Naive thymus-derived CD4-positive, alpha-beta T cell (primary cell): Measurements from ENCODE around the gene DOCK10. TPM values are rescaled to one million over a fixed set of nuclear protein-coding genes. Genes with fewer than 3 reads are reported as not detected.
A peak's percentile ranks its signal among the peaks of the same experiment; 100 is the strongest.

Experiments used
- ATAC-seq: fragments of 150-1000 bp; cut with Tn5 transposase; 2 replicates; pipeline ENCODE4 v1.10.0; 2021; ENCODE audit warnings: mild to moderate bottlenecking, moderate library complexity
- CTCF ChIA-PET: fragments of 350-600 bp; sonication (Branson Sonifier 250); formaldehyde crosslinking; loops from one replicate; lab custom pipeline; 2021; ENCODE audit warnings: antibody characterized with exemption; lab: Charles Lee
- POLR2A ChIA-PET: fragments of 350-600 bp; sonication (Branson Sonifier 250); formaldehyde crosslinking; loops from one replicate; lab custom pipeline; 2021; ENCODE audit warnings: antibody characterized with exemption, inconsistent platforms; lab: Charles Lee
- DNase-seq, 9 donors: peaks; one replicate each; pipeline versions ENCODE4 v3.0.0 to v3.0.0-alpha.2; 2020 to 2022; ENCODE audit warnings: mixed read lengths in 1 of 9
- H3K27ac ChIP-seq: one replicate; pipeline ENCODE4 v1.7.0; 2013; ENCODE audit warnings: mild to moderate bottlenecking, low read depth, low read length, moderate library complexity
- H3K27me3 ChIP-seq, 2 donors: one replicate each; pipeline ENCODE4 v1.7.0; 2013; ENCODE audit warnings: low read length in 2 of 2, mild to moderate bottlenecking in 2 of 2, moderate library complexity in 2 of 2; ENCODE audit not compliant: control insufficient read depth in 2 of 2, insufficient read depth in 2 of 2
- H3K36me3 ChIP-seq, 3 experiments: 1 replicate in 2 of 3; 2 replicates in 1 of 3; pipeline ENCODE4 v1.7.0; 2013; ENCODE audit warnings: low read length in 3 of 3, mild to moderate bottlenecking in 3 of 3, moderate library complexity in 1 of 3; ENCODE audit not compliant: insufficient read depth in 3 of 3, control insufficient read depth in 2 of 3
- H3K4me1 ChIP-seq, 2 donors: one replicate each; pipeline ENCODE4 v1.7.0; 2013; ENCODE audit warnings: low read length in 2 of 2, mild to moderate bottlenecking in 2 of 2, moderate library complexity in 1 of 2; ENCODE audit not compliant: control insufficient read depth in 2 of 2, insufficient read depth in 2 of 2
- H3K4me3 ChIP-seq: 2 replicates; pipeline ENCODE4 v1.7.0; 2013; ENCODE audit warnings: mild to moderate bottlenecking, low read length
- H3K9me3 ChIP-seq, 3 experiments: 1 replicate in 2 of 3; 2 replicates in 1 of 3; pipeline ENCODE4 v1.7.0; 2013; ENCODE audit warnings: low read length in 3 of 3; ENCODE audit not compliant: control insufficient read depth in 2 of 3
- H3K27ac Mint-ChIP-seq, 9 donors: one replicate each; pipeline ENCODE4 v1.8.0; 2020 to 2022; ENCODE audit warnings: mixed read lengths in 9 of 9, mild to moderate bottlenecking in 8 of 9, moderate library complexity in 5 of 9, inconsistent platforms in 2 of 9
- H3K27me3 Mint-ChIP-seq, 5 donors: one replicate each; pipeline ENCODE4 v1.8.0; 2021 to 2022; ENCODE audit warnings: mixed read lengths in 5 of 5, mild to moderate bottlenecking in 1 of 5
- H3K36me3 Mint-ChIP-seq, 5 donors: one replicate each; pipeline ENCODE4 v1.8.0; 2020 to 2022; ENCODE audit warnings: mixed read lengths in 5 of 5, mild to moderate bottlenecking in 3 of 5, inconsistent platforms in 1 of 5
- H3K4me1 Mint-ChIP-seq, 7 donors: one replicate each; pipeline ENCODE4 v1.8.0; 2020 to 2022; ENCODE audit warnings: mixed read lengths in 7 of 7, mild to moderate bottlenecking in 3 of 7, inconsistent platforms in 1 of 7
- H3K4me3 Mint-ChIP-seq, 10 donors: one replicate each; pipeline ENCODE4 v1.8.0; 2020 to 2022; ENCODE audit warnings: mild to moderate bottlenecking in 10 of 10, mixed read lengths in 10 of 10, moderate library complexity in 6 of 10, inconsistent platforms in 2 of 10
- H3K9me3 Mint-ChIP-seq, 11 donors: one replicate each; pipeline ENCODE4 v1.8.0; 2020 to 2022; ENCODE audit warnings: mixed read lengths in 11 of 11, mild to moderate bottlenecking in 4 of 11, inconsistent platforms in 1 of 11, moderate library complexity in 1 of 11
- intact Hi-C, 2 donors: fragments of 100-400 bp; cut with micrococcal nuclease; formaldehyde crosslinking; loops; one replicate each; pipeline ENCODE4 v1.15.1; 2023
- polyA plus RNA-seq, 2 donors: library from polyadenylated mRNA; unstranded; fragments of 300-500 nt; fragmentation: Illumina TruSeq; gene quantifications; one replicate each; pipeline ENCODE4 v1.2.3, GENCODE V29; 2021
- total RNA-seq, 6 experiments: library from RNA in 5 of 6; stranded (reverse) in 5 of 6; gene quantifications; 1 replicate in 5 of 6; 2 replicates in 1 of 6; pipeline ENCODE4 v1.2.3 and lab custom pipeline; 2021 to 2026

DOCK10 gene
- total and polyA plus RNA-seq, 7 experiments from 2014 or later, result 64.2 to 275 (median 211) TPM

DNA sequence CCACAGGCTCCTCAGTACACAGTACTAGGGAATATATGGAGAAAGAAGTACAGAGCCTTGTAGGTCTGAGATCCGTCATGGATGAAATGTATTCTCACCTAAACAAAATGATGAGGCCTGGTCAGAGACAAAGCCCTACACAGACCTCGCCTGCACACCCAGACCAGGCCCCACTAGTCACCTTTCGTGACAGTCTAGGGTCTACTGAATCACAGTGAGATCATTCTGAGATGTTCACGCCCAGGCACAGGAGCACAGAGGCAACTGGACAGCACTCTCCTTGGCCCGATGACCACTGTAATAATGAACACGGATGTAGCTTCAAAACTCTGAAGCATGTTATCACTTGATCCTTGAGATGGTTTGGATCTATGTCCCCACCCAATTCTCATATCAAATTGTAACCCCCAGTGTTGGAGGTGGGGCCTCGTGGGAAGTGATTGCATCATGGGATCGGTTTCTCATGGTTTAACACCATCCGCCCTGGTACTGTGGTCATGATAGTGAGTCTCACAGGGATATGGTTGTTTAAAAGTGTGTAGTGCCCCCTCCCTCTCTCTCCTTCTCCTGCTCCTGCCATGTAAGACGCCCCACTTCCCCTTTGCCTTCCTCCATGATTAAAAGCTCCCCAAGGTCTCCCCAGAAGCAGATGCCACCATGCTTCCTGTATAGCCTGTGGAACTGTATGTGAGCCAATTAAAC lies 15.1 kb downstream of the DOCK10 start:
- Histone ChIP-seq H3K9me3 (no peaks in the 10 kb centered on the region), H3K27ac (peak overlapping the region; percentile 17), H3K4me3 (no peak overlapping the region), H3K27me3 (no peaks in the 10 kb centered on the region), H3K4me1 (peaks cover 31 to 56% of the 10 kb centered on the region in 2 donors), H3K36me3 (no peaks in the 10 kb centered on the region)
- CTCF ChIA-PET, result interaction anchor here (0.9 to 2.0 kb wide), 2 partner anchors 21 to 25 kb away, joined by 3 to 9 read pairs; no protein-coding TSS in a partner anchor
- no peak for DNase-seq
- peak; percentile 25 for ATAC-seq
- peak overlapping the region; percentile 18 to 89 (median 73) for H3K27ac Mint-ChIP-seq
- POLR2A ChIA-PET, result interaction anchor here (0.6 to 1.9 kb wide), 3 partner anchors 13 to 139 kb away, joined by 3 to 10 read pairs (median 4); partner anchors contain the start of gene DOCK10
- H3K27me3 Mint-ChIP-seq, result no peaks in the 10 kb centered on the region
- H3K9me3 Mint-ChIP-seq, result peaks cover 0 to 2% (median 0%) of the 10 kb centered on the region in 11 donors
- H3K4me1 Mint-ChIP-seq, result peaks cover 69 to 95% (median 85%) of the 10 kb centered on the region in 7 donors
- H3K4me3 Mint-ChIP-seq, result peak overlapping the region; percentile 0 to 74 (median 63)
- H3K36me3 Mint-ChIP-seq, result peaks cover 4 to 36% (median 19%) of the 10 kb centered on the region in 5 donors
- intact Hi-C loops, result loop anchor here in 1 of 2 donors (2.0 kb wide), 1 partner anchor 16 kb away; no protein-coding TSS in a partner anchor

DNA sequence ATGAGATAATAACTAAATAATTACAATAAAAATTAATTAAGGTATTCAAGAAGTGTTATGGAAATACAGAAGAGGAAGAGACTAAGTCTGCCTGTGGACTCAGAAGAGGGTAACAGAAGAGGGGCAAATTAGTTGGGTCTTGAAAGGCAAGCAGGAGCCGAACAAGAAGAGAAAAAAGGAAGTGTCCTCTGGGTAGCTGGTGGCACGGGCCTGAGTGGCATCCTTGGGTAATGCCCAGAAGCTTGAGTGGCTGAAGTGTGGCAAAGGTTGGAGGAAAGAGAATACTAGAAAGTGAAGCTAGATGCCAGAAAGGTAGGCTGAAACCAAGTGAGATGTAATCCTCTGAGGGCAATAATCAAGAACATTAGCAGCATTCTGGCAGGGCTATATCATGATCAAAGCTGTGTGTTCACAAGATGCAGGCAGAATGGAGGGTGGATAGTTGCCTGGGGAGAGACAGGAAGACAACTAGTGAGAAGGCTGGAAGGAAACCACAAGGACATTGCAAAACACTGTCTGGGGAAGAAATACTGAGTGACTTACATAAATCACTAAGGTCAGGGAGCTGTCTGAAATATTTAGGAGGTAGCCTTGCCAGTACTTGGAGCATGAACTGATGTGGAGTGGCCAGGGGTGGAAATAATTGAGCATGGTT lies 16.2 kb downstream of the DOCK10 start:
- POLR2A ChIA-PET, result interaction anchor here (1.0 to 2.5 kb wide), 5 partner anchors 8 to 27 kb away, joined by 3 to 10 read pairs (median 4); partner anchors contain the start of gene DOCK10
- peaks cover 4 to 31% (median 19%) of the 10 kb centered on the region in 5 donors for H3K36me3 Mint-ChIP-seq
- Histone ChIP-seq H3K4me1 (peaks cover 34 to 52% of the 10 kb centered on the region in 2 donors), H3K9me3 (no peaks in the 10 kb centered on the region), H3K36me3 (no peaks in the 10 kb centered on the region), H3K27ac (peak overlapping the region; percentile 17), H3K27me3 (no peaks in the 10 kb centered on the region), H3K4me3 (no peak overlapping the region)
- H3K4me3 Mint-ChIP-seq, result peak overlapping the region; percentile 0 to 74 (median 63)
- H3K27me3 Mint-ChIP-seq, result no peaks in the 10 kb centered on the region
- peaks cover 0 to 2% (median 0%) of the 10 kb centered on the region in 11 donors for H3K9me3 Mint-ChIP-seq
- intact Hi-C loops, result loop anchor here (1.0 to 2.0 kb wide), 2 partner anchors 15 kb away; no protein-coding TSS in a partner anchor
- peak in 6 of 9 donors; percentile 15 to 39 (median 28) for DNase-seq
- CTCF ChIA-PET, result interaction anchor here (0.7 to 2.0 kb wide), 4 partner anchors 20 to 44 kb away, joined by 3 to 9 read pairs (median 4); no protein-coding TSS in a partner anchor
- H3K27ac Mint-ChIP-seq, result peak overlapping the region; percentile 11 to 78 (median 68)
- H3K4me1 Mint-ChIP-seq, result peaks cover 63 to 95% (median 83%) of the 10 kb centered on the region in 7 donors
- peak; percentile 73 for ATAC-seq

DNA sequence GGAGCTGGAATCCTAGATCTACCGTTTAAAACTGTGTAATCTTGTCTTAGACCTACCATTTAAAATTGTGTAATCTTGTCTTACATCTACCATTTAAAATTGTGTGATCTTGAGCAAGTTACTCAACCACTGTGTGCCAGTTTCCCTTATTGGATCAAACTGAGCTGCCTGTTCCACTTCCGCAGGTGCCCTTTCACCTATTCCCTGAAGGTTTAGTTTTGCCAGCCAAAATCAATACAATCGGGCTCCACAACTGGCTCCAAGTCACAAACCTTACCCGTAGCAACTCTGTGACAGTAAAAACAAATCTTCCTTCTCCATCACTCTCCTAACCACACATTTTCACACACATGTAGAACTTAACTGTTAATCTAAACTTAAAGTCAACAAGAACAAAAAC lies 20.1 kb downstream of the DOCK10 start:
- no peak overlapping the region for H3K4me3 ChIP-seq
- H3K36me3 ChIP-seq, result no peaks in the 10 kb centered on the region
- ATAC-seq, result no peak
- peak overlapping the region in 6 of 10 donors; percentile 1 to 49 (median 10) for H3K4me3 Mint-ChIP-seq
- POLR2A ChIA-PET, result interaction anchor here (0.8 to 1.9 kb wide), 4 partner anchors 16 to 1505 kb away, joined by 3 to 8 read pairs (median 4); no protein-coding TSS in a partner anchor
- H3K27me3 Mint-ChIP-seq, result no peaks in the 10 kb centered on the region
- CTCF ChIA-PET, result interaction anchor here (0.7 kb wide), 1 partner anchor 19 kb away, joined by 3 read pairs; no protein-coding TSS in a partner anchor
- peaks cover 68 to 96% (median 92%) of the 10 kb centered on the region in 7 donors for H3K4me1 Mint-ChIP-seq
- peaks cover 4 to 26% (median 17%) of the 10 kb centered on the region in 5 donors for H3K36me3 Mint-ChIP-seq
- intact Hi-C loops, result no loop called here
- peak overlapping the region; percentile 19 for H3K27ac ChIP-seq
- DNase-seq, result no peak
- H3K4me1 ChIP-seq, result peaks cover 29 to 47% of the 10 kb centered on the region in 2 donors
- no peaks in the 10 kb centered on the region for H3K9me3 ChIP-seq
- H3K27me3 ChIP-seq, result no peaks in the 10 kb centered on the region
- no peaks in the 10 kb centered on the region for H3K9me3 Mint-ChIP-seq
- peak overlapping the region in 7 of 9 donors; percentile 12 to 72 (median 40) for H3K27ac Mint-ChIP-seq

DNA sequence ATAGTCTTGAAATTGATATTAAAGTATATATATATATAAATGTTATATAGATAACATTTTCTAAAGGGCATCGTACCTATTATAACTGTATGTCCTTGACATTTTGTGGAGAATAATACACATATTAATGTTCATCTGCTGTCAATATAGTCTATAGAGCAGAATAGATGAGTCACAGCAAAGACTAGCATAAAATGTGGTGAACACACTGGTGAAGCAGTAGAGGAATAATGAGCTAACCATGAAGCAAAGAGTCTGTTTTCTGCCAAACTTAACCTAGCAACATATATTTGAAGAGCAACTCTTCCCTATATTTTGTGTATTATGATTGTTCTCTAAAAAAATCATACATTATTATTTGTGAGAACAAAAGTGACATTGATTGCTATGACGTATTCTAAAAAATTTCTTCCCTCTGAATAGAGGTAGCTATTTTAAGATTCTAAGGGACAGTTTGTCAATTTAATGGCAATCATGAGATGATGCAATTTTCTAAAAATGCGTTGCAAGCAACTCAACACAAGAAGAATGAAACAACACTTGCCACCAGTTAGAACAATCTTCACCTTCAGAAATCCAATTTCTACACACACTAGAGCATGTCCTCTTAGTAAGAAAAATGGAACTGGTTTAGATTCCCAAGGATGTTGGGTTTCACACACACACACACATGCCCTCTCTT lies 22.0 kb downstream of the DOCK10 start:
- Mint-ChIP-seq H3K27ac (peak overlapping the region in 3 of 9 donors; percentile 66 to 88 (median 79)), H3K4me1 (peaks cover 58 to 89% (median 84%) of the 10 kb centered on the region in 7 donors), H3K36me3 (peaks cover 4 to 28% (median 17%) of the 10 kb centered on the region in 5 donors), H3K27me3 (no peaks in the 10 kb centered on the region), H3K9me3 (no peaks in the 10 kb centered on the region), H3K4me3 (peak overlapping the region in 3 of 10 donors; percentile 23 to 58 (median 30))
- H3K27ac ChIP-seq, result no peak overlapping the region
- no peaks in the 10 kb centered on the region for H3K27me3 ChIP-seq
- intact Hi-C loops, result no loop called here
- peaks cover 15 to 37% of the 10 kb centered on the region in 2 donors for H3K4me1 ChIP-seq
- H3K4me3 ChIP-seq, result no peak overlapping the region
- H3K36me3 ChIP-seq, result no peaks in the 10 kb centered on the region
- ChIA-PET POLR2A (interaction anchor here (0.6 to 1.9 kb wide), 5 partner anchors 9 to 638 kb away, joined by 3 to 4 read pairs (median 3); no protein-coding TSS in a partner anchor), CTCF (interaction anchor here (0.6 to 1.0 kb wide), 2 partner anchors 9 to 23 kb away, joined by 3 read pairs; no protein-coding TSS in a partner anchor)
- H3K9me3 ChIP-seq, result no peaks in the 10 kb centered on the region
- no peak for ATAC-seq
- no peak for DNase-seq

DNA sequence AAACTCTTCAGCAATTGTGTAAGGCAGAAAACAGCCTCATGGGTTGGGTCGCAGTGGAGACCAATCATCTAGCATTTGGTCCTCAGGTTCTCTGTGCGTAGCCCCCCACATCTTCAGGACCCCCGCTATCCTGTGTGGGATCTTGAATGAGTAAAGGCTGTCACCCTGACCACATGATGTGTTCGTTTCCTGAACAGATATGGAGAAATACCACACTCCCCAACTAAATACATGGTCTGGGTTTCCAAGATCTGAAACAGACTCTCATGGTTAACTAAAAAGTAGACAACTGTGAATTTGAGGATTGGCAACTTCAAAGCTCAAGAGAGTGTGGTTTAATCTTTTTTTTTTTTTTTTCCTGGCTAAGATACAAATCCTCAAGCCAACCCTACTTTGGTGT lies 23.2 kb downstream of the DOCK10 start:
- intact Hi-C loops, result no loop called here
- no peak for ATAC-seq
- peaks cover 47 to 89% (median 84%) of the 10 kb centered on the region in 7 donors for H3K4me1 Mint-ChIP-seq
- no peaks in the 10 kb centered on the region for H3K27me3 ChIP-seq
- DNase-seq, result no peak
- ChIA-PET CTCF (no interaction called here), POLR2A (interaction anchor here (1.1 kb wide), 1 partner anchor 15 kb away, joined by 3 read pairs; no protein-coding TSS in a partner anchor)
- H3K4me1 ChIP-seq, result peaks cover 15 to 42% of the 10 kb centered on the region in 2 donors
- H3K4me3 Mint-ChIP-seq, result peak overlapping the region in 2 of 10 donors; percentile 30 to 46
- H3K9me3 ChIP-seq, result no peaks in the 10 kb centered on the region
- no peak overlapping the region for H3K4me3 ChIP-seq
- no peaks in the 10 kb centered on the region for H3K27me3 Mint-ChIP-seq
- H3K36me3 Mint-ChIP-seq, result peaks cover 4 to 28% (median 17%) of the 10 kb centered on the region in 5 donors
- no peaks in the 10 kb centered on the region for H3K9me3 Mint-ChIP-seq
- no peak overlapping the region for H3K27ac ChIP-seq
- H3K36me3 ChIP-seq, result no peaks in the 10 kb centered on the region
- peak overlapping the region in 5 of 9 donors; percentile 14 to 88 (median 52) for H3K27ac Mint-ChIP-seq
